Neural cell (in vitro differentiated cells): ENCODE data around the gene SELENOO.

Source experiments
- CTCF ChIP-seq: fragments of 450-650 bp; IDR thresholded peaks from 2 replicates; pipeline ENCODE4 v1.5.1; 2014; ENCODE audit warnings: antibody characterized with exemption, mild to moderate bottlenecking, moderate library complexity; ENCODE audit not compliant: poor library complexity, severe bottlenecking
- EP300 ChIP-seq: fragments of 450-650 bp; conservative IDR thresholded peaks from 2 replicates; pipeline ENCODE4 v1.6.1; 2014; ENCODE audit warnings: antibody characterized with exemption, mild to moderate bottlenecking, moderate library complexity; ENCODE audit not compliant: poor library complexity, severe bottlenecking
- EZH2 ChIP-seq: fragments of 200-600, 300-800 bp; shearing (Covaris generic), sonication (generic); IDR thresholded peaks from 2 replicates; pipeline ENCODE4 v1.6.1; 2014; ENCODE audit warnings: antibody characterized with exemption, low read length, borderline replicate concordance, mild to moderate bottlenecking; ENCODE audit not compliant: insufficient read depth, poor library complexity, severe bottlenecking
- MXI1 ChIP-seq: fragments of 450-650 bp; conservative IDR thresholded peaks from 2 replicates; pipeline ENCODE4 v1.6.1; 2014; ENCODE audit warnings: antibody characterized with exemption, mild to moderate bottlenecking; ENCODE audit not compliant: poor library complexity, severe bottlenecking
- POLR2AphosphoS5 ChIP-seq: IDR thresholded peaks from 2 replicates; pipeline ENCODE4 v1.6.1; 2012
- RAD21 ChIP-seq: fragments of 450-650 bp; conservative IDR thresholded peaks from 2 replicates; pipeline ENCODE4 v1.6.1; 2014; ENCODE audit warnings: antibody characterized with exemption, mild to moderate bottlenecking, moderate library complexity
- SMC3 ChIP-seq: fragments of 450-650 bp; conservative IDR thresholded peaks from 2 replicates; pipeline ENCODE4 v1.6.1; 2014; ENCODE audit warnings: antibody characterized with exemption, mild to moderate bottlenecking, moderate library complexity; ENCODE audit not compliant: poor library complexity
- TAF1 ChIP-seq: IDR thresholded peaks from 2 replicates; pipeline ENCODE4 v1.6.1; 2012; ENCODE audit warnings: low read depth
- TF ChIP-seq, protein P1 (sequence below): IDR thresholded peaks from 2 replicates; pipeline ENCODE4 v1.6.1; 2012; ENCODE audit warnings: borderline replicate concordance

- no peak for TF ChIP-seq CTCF
- no peak for TF ChIP-seq EZH2
- no peak for TF ChIP-seq EP300
- no peak for TF ChIP-seq TAF1
- no peak for TF ChIP-seq SMC3
- TF ChIP-seq RAD21, result no peak
- TF ChIP-seq MXI1, result no peak
- TF ChIP-seq POLR2AphosphoS5, result no peak
- TF ChIP-seq, protein P1, sequence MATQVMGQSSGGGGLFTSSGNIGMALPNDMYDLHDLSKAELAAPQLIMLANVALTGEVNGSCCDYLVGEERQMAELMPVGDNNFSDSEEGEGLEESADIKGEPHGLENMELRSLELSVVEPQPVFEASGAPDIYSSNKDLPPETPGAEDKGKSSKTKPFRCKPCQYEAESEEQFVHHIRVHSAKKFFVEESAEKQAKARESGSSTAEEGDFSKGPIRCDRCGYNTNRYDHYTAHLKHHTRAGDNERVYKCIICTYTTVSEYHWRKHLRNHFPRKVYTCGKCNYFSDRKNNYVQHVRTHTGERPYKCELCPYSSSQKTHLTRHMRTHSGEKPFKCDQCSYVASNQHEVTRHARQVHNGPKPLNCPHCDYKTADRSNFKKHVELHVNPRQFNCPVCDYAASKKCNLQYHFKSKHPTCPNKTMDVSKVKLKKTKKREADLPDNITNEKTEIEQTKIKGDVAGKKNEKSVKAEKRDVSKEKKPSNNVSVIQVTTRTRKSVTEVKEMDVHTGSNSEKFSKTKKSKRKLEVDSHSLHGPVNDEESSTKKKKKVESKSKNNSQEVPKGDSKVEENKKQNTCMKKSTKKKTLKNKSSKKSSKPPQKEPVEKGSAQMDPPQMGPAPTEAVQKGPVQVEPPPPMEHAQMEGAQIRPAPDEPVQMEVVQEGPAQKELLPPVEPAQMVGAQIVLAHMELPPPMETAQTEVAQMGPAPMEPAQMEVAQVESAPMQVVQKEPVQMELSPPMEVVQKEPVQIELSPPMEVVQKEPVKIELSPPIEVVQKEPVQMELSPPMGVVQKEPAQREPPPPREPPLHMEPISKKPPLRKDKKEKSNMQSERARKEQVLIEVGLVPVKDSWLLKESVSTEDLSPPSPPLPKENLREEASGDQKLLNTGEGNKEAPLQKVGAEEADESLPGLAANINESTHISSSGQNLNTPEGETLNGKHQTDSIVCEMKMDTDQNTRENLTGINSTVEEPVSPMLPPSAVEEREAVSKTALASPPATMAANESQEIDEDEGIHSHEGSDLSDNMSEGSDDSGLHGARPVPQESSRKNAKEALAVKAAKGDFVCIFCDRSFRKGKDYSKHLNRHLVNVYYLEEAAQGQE, result no peak
These were observed 15.3 kb upstream of the SELENOO start, which contains the start of gene TRABD for GRCh38 chr22:50185375-50186087.
